Measurements from ENCODE around the gene EIF5A. TPM values are rescaled to one million over a fixed set of nuclear protein-coding genes. Genes with fewer than 3 reads are reported as not detected.

Gene EIF5A
- total RNA-seq, 1 donor: 436 TPM

DNA sequence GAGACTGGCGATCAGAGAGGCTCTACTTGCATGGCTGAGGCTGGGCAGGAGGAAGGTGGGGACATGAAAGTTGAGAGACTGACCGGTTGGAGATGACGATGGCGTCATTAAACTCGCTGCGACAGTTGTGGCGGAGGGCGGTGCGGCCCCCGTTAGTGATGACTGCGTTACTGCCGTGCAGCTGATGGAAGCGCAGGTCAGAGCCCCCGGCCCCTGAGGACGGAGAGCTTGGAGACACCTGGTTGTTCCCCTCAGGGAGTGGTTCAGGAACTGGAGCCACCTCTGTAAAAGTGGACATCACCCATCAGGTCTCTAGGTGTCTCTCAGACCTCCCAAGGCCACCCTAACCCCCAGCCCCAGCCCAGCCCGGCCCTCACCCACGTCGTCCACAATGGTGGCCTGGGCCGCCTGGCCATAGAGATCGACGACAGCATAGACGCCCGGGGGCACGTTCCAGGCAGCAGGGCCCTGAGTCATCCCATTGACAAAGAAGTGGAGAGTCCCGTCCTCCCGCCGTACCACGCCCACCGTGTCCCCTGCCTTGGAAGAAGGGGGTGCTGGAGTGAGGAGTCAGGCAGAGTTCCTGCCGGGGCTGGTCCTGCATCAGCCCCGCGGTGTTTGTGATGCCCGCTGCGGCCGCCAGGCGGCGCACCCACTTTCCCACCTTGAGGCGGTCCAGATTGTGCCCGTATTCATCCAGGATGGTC is 16.5 kb downstream of the EIF5A start:
- Histone ChIP-seq H3K4me3 (ENCODE audit: insufficient read depth, low read length) (no peak overlapping the region), H3K36me3 (ENCODE audit: insufficient read depth, low read length) (peaks cover 65% of the 10 kb centered on the region), H3K9me3 (ENCODE audit: low read depth, low read length) (no peaks in the 10 kb centered on the region), H2AFZ (ENCODE audit: low read length) (no peak overlapping the region), H3K27me3 (ENCODE audit: insufficient read depth, low read length) (no peaks in the 10 kb centered on the region), H3K4me1 (ENCODE audit: insufficient read depth, low read length) (peaks cover 9% of the 10 kb centered on the region), H3K27ac (ENCODE audit: low read depth, low read length) (no peak overlapping the region), H4K20me1 (ENCODE audit: insufficient read depth, low read length) (peaks cover 3% of the 10 kb centered on the region), H3K79me2 (ENCODE audit: insufficient read depth, low read length) (peaks cover 19% of the 10 kb centered on the region), H3K4me2 (ENCODE audit: insufficient read depth, low read length) (no peak overlapping the region)
- DNase-seq (ENCODE audit: insufficient read length, low spot score, missing footprints): peak; percentile 98
- TF ChIP-seq, protein P1, sequence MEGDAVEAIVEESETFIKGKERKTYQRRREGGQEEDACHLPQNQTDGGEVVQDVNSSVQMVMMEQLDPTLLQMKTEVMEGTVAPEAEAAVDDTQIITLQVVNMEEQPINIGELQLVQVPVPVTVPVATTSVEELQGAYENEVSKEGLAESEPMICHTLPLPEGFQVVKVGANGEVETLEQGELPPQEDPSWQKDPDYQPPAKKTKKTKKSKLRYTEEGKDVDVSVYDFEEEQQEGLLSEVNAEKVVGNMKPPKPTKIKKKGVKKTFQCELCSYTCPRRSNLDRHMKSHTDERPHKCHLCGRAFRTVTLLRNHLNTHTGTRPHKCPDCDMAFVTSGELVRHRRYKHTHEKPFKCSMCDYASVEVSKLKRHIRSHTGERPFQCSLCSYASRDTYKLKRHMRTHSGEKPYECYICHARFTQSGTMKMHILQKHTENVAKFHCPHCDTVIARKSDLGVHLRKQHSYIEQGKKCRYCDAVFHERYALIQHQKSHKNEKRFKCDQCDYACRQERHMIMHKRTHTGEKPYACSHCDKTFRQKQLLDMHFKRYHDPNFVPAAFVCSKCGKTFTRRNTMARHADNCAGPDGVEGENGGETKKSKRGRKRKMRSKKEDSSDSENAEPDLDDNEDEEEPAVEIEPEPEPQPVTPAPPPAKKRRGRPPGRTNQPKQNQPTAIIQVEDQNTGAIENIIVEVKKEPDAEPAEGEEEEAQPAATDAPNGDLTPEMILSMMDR (IDR thresholded peaks at IDR 0.05; ENCODE audit: extremely low read depth, low read depth, low read length): peak; percentile 80

DNA sequence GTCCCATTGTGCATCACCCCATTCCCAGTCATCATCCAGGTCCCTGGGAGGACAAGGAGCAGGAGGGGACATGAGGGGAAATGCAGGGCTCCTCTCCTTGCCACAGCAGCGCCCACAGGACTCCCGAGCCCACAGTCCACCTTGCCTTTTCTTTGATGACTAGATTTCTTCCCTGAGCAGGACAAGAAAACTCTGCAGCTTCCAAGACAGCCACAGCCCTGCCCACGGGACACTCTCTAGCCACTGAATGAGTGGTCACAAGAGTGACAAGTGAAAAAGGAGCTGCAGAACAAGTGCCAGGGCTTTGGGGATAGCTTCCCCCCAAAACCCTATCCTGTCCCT is 17.0 kb downstream of the EIF5A start:
- Histone ChIP-seq H3K36me3 (ENCODE audit: insufficient read depth, low read length) (peaks cover 62% of the 10 kb centered on the region), H3K9me3 (ENCODE audit: low read depth, low read length) (no peaks in the 10 kb centered on the region), H3K79me2 (ENCODE audit: insufficient read depth, low read length) (peaks cover 19% of the 10 kb centered on the region), H3K4me3 (ENCODE audit: insufficient read depth, low read length) (no peak overlapping the region), H3K27me3 (ENCODE audit: insufficient read depth, low read length) (no peaks in the 10 kb centered on the region), H3K4me2 (ENCODE audit: insufficient read depth, low read length) (no peak overlapping the region), H3K27ac (ENCODE audit: low read depth, low read length) (no peak overlapping the region), H4K20me1 (ENCODE audit: insufficient read depth, low read length) (peaks cover 3% of the 10 kb centered on the region), H2AFZ (ENCODE audit: low read length) (no peak overlapping the region), H3K4me1 (ENCODE audit: insufficient read depth, low read length) (peaks cover 9% of the 10 kb centered on the region)
- TF ChIP-seq, protein P1 (IDR thresholded peaks at IDR 0.05; ENCODE audit: extremely low read depth, low read depth, low read length): no peak
- peak; percentile 83 for DNase-seq (ENCODE audit: insufficient read length, low spot score, missing footprints)

DNA sequence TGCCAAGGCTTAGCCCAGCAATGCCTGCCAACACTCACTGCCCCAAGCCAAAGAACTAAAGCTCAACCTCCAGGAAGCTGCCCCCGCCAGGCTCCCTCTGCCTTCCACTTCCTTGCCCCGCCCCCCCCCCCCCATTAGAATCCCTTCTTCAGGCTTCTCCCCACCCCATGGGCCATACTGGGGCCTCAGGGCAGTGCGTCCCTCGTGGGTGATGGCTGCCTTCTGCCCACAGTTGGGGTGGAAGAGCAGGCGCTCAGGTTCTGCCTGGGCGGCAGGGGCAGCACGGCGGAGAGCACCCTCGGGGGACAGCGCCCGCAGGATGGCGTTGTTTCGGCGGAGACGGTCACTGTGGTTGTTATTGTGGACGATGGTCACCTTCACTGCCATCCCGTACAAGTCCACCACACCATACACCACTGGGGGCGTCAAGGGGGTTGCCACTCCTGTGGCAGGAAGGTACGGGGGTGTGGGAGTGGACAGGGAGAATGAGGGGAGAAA is 17.7 kb downstream of the EIF5A start:
- H3K36me3 ChIP-seq (ENCODE audit: insufficient read depth, low read length): peaks cover 61% of the 10 kb centered on the region
- H3K4me2 ChIP-seq (ENCODE audit: insufficient read depth, low read length): no peak overlapping the region
- TF ChIP-seq, protein P1 (IDR thresholded peaks at IDR 0.05; ENCODE audit: extremely low read depth, low read depth, low read length): no peak
- H3K27ac ChIP-seq (ENCODE audit: low read depth, low read length): no peak overlapping the region
- peaks cover 9% of the 10 kb centered on the region for H3K4me1 ChIP-seq (ENCODE audit: insufficient read depth, low read length)
- H2AFZ ChIP-seq (ENCODE audit: low read length): no peak overlapping the region
- H3K27me3 ChIP-seq (ENCODE audit: insufficient read depth, low read length): no peaks in the 10 kb centered on the region
- peak; percentile 68 for DNase-seq (ENCODE audit: insufficient read length, low spot score, missing footprints)
- H3K79me2 ChIP-seq (ENCODE audit: insufficient read depth, low read length): peaks cover 19% of the 10 kb centered on the region
- H4K20me1 ChIP-seq (ENCODE audit: insufficient read depth, low read length): peaks cover 3% of the 10 kb centered on the region
- no peak overlapping the region for H3K4me3 ChIP-seq (ENCODE audit: insufficient read depth, low read length)
- H3K9me3 ChIP-seq (ENCODE audit: low read depth, low read length): no peaks in the 10 kb centered on the region

DNA sequence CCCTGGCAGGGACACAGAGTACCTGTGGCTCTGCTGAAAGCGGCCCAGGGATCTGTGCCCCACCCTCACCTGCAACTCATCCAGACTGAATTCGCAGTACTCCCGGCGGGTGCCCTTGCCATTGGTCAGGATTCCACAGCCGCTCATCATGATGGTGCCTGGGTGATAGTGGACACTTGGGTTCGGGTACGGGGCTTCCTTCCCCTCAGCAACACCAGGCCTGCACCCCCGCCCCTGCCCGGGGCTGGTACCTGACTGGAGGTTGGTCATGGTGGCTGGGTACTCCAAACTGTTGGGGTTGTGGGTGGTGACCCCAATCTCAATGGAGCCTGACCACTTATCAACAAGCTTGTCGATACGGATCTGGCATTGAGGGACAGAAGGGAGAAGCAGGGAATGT is 18.8 kb downstream of the EIF5A start:
- H3K79me2 ChIP-seq (ENCODE audit: insufficient read depth, low read length): peaks cover 19% of the 10 kb centered on the region
- H3K9me3 ChIP-seq (ENCODE audit: low read depth, low read length): no peaks in the 10 kb centered on the region
- DNase-seq (ENCODE audit: insufficient read length, low spot score, missing footprints): peak; percentile 37
- H3K36me3 ChIP-seq (ENCODE audit: insufficient read depth, low read length): peaks cover 50% of the 10 kb centered on the region
- H3K27ac ChIP-seq (ENCODE audit: low read depth, low read length): no peak overlapping the region
- TF ChIP-seq, protein P1 (IDR thresholded peaks at IDR 0.05; ENCODE audit: extremely low read depth, low read depth, low read length): no peak
- H3K27me3 ChIP-seq (ENCODE audit: insufficient read depth, low read length): no peaks in the 10 kb centered on the region
- peaks cover 3% of the 10 kb centered on the region for H4K20me1 ChIP-seq (ENCODE audit: insufficient read depth, low read length)
- no peak overlapping the region for H3K4me2 ChIP-seq (ENCODE audit: insufficient read depth, low read length)
- peaks cover 12% of the 10 kb centered on the region for H3K4me1 ChIP-seq (ENCODE audit: insufficient read depth, low read length)
- no peak overlapping the region for H3K4me3 ChIP-seq (ENCODE audit: insufficient read depth, low read length)
- no peak overlapping the region for H2AFZ ChIP-seq (ENCODE audit: low read length)
